Ishikawa (cell line): ENCODE results near the gene POU5F1.

ENCODE experiments used
- CEBPB ChIP-seq: IDR thresholded peaks from 2 replicates; pipeline ENCODE4 v1.6.1; 2012
- EGR1 ChIP-seq: IDR thresholded peaks from 2 replicates; pipeline ENCODE4 v1.6.1; 2012
- EP300 ChIP-seq: IDR thresholded peaks from 2 replicates; pipeline ENCODE4 v1.6.1; 2012; ENCODE audit warnings: borderline replicate concordance
- FOXM1 ChIP-seq: IDR thresholded peaks from 2 replicates; pipeline ENCODE4 v1.6.1; 2012; ENCODE audit warnings: low read depth, borderline replicate concordance
- MAX ChIP-seq: IDR thresholded peaks from 2 replicates; pipeline ENCODE4 v1.6.1; 2012
- NFIC ChIP-seq: IDR thresholded peaks from 2 replicates; pipeline ENCODE4 v1.6.1; 2012
- RAD21 ChIP-seq: IDR thresholded peaks from 2 replicates; pipeline ENCODE4 v1.6.1; 2012; ENCODE audit warnings: low read depth
- REST ChIP-seq: IDR thresholded peaks from 2 replicates; pipeline ENCODE4 v1.6.1; 2012; ENCODE audit warnings: low read depth, mild to moderate bottlenecking
- TAF1 ChIP-seq: IDR thresholded peaks from 2 replicates; pipeline ENCODE4 v1.6.1; 2012; ENCODE audit warnings: low read depth, mild to moderate bottlenecking
- TCF12 ChIP-seq: IDR thresholded peaks from 2 replicates; pipeline ENCODE4 v1.6.1; 2012; ENCODE audit warnings: low read depth
- TEAD4 ChIP-seq: IDR thresholded peaks from 2 replicates; pipeline ENCODE4 v1.6.1; 2012
- USF1 ChIP-seq: IDR thresholded peaks from 2 replicates; pipeline ENCODE4 v1.6.1; 2012
- YY1 ChIP-seq: IDR thresholded peaks from 2 replicates; pipeline ENCODE4 v1.6.1; 2012; ENCODE audit warnings: low read depth

GRCh38 chr6:31121131-31121790 is 49.2 kb downstream of the POU5F1 start:
- TF ChIP-seq MAX (no peak), EP300 (no peak), CEBPB (no peak), TEAD4 (no peak), TCF12 (no peak), RAD21 (no peak), REST (no peak), YY1 (no peak), FOXM1 (no peak), NFIC (no peak), USF1 (no peak), EGR1 (no peak), TAF1 (no peak)
